Measurements from ENCODE around the gene RABGGTA.

DNA sequence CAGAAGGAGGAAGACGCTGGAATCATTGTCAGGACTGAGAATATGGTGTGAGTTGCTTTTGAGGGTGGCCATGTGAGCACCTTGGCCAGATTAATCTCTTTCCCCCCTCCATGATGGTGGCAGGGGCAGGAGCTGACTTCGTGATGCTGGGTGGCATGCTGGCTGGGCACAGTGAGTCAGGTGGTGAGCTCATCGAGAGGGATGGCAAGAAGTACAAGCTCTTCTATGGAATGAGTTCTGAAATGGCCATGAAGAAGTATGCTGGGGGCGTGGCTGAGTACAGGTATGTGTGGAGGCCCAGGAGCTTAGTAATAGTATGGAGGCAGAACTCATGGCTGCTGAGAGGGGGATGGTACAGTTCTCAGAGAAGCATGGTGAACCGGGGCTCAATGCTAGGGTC is 33.3 kb downstream of the RABGGTA start:
- TF ChIP-seq, protein P1, sequence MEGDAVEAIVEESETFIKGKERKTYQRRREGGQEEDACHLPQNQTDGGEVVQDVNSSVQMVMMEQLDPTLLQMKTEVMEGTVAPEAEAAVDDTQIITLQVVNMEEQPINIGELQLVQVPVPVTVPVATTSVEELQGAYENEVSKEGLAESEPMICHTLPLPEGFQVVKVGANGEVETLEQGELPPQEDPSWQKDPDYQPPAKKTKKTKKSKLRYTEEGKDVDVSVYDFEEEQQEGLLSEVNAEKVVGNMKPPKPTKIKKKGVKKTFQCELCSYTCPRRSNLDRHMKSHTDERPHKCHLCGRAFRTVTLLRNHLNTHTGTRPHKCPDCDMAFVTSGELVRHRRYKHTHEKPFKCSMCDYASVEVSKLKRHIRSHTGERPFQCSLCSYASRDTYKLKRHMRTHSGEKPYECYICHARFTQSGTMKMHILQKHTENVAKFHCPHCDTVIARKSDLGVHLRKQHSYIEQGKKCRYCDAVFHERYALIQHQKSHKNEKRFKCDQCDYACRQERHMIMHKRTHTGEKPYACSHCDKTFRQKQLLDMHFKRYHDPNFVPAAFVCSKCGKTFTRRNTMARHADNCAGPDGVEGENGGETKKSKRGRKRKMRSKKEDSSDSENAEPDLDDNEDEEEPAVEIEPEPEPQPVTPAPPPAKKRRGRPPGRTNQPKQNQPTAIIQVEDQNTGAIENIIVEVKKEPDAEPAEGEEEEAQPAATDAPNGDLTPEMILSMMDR (IDR thresholded peaks at IDR 0.05; ENCODE audit: low read length) = no peak
- no peak for TF ChIP-seq EZH2 (IDR thresholded peaks at IDR 0.05; ENCODE audit: borderline replicate concordance, low read length)

All from OCI-LY1 (cell line).